ENCODE results near the gene DOCK10. TPM values are rescaled to one million over a fixed set of nuclear protein-coding genes. Genes with fewer than 3 reads are reported as not detected.

The DOCK10 gene
- total RNA-seq, 1 donor from 2014 or later, result 3.6 TPM

- no peaks in the 10 kb centered on the region for H3K36me3 Mint-ChIP-seq (ENCODE audit: insufficient read depth)
- TF ChIP-seq, protein P1, sequence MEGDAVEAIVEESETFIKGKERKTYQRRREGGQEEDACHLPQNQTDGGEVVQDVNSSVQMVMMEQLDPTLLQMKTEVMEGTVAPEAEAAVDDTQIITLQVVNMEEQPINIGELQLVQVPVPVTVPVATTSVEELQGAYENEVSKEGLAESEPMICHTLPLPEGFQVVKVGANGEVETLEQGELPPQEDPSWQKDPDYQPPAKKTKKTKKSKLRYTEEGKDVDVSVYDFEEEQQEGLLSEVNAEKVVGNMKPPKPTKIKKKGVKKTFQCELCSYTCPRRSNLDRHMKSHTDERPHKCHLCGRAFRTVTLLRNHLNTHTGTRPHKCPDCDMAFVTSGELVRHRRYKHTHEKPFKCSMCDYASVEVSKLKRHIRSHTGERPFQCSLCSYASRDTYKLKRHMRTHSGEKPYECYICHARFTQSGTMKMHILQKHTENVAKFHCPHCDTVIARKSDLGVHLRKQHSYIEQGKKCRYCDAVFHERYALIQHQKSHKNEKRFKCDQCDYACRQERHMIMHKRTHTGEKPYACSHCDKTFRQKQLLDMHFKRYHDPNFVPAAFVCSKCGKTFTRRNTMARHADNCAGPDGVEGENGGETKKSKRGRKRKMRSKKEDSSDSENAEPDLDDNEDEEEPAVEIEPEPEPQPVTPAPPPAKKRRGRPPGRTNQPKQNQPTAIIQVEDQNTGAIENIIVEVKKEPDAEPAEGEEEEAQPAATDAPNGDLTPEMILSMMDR (IDR thresholded peaks at IDR 0.05; ENCODE audit: unreplicated experiment), result no peak
- DNase-seq (ENCODE audit: low spot score, unreplicated experiment), result no peak
- H3K4me3 Mint-ChIP-seq (ENCODE audit: low read depth), result no peak overlapping the region
- no peaks in the 10 kb centered on the region for H3K9me3 Mint-ChIP-seq (ENCODE audit: low read depth)
- peaks cover 9% of the 10 kb centered on the region for H3K27me3 Mint-ChIP-seq
- peaks cover 2% of the 10 kb centered on the region for H3K4me1 Mint-ChIP-seq (ENCODE audit: low read depth)
- no peak overlapping the region for H3K27ac Mint-ChIP-seq
Observed at GRCh38 chr2:224990710-224991109, 51.6 kb downstream of the DOCK10 start.

DNA sequence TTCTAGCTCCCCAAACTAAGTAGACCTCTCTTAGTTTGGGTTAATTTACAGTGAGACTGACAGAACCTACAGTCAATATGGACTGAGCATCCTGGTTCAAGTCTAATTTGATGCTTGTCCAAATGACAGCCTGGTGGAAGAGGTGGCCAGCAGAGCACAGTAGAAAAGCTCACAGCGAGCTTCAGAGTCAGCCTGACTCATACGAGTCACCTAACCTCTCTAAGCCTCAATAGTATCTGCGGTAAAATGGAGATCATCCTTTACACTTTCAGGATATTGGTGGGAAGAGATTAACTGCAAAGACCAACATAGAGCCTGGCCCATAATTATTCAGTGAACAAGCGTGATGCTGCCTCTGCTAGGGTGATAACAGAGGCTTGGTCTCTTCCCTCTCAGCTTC is 54.5 kb downstream of the DOCK10 start:
- no peaks in the 10 kb centered on the region for H3K9me3 Mint-ChIP-seq (ENCODE audit: low read depth)
- H3K4me1 Mint-ChIP-seq (ENCODE audit: low read depth), result peaks cover 10% of the 10 kb centered on the region
- no peaks in the 10 kb centered on the region for H3K36me3 Mint-ChIP-seq (ENCODE audit: insufficient read depth)
- H3K27me3 Mint-ChIP-seq, result peaks cover 9% of the 10 kb centered on the region
- no peak overlapping the region for H3K27ac Mint-ChIP-seq
- TF ChIP-seq, protein P1 (IDR thresholded peaks at IDR 0.05; ENCODE audit: unreplicated experiment), result no peak
- DNase-seq (ENCODE audit: low spot score, unreplicated experiment), result no peak
- no peak overlapping the region for H3K4me3 Mint-ChIP-seq (ENCODE audit: low read depth)

GRCh38 chr2:224986477-224986876 is 55.8 kb downstream of the DOCK10 start:
- no peaks in the 10 kb centered on the region for H3K36me3 Mint-ChIP-seq (ENCODE audit: insufficient read depth)
- H3K4me3 Mint-ChIP-seq (ENCODE audit: low read depth), result no peak overlapping the region
- no peak for DNase-seq (ENCODE audit: low spot score, unreplicated experiment)
- peaks cover 10% of the 10 kb centered on the region for H3K4me1 Mint-ChIP-seq (ENCODE audit: low read depth)
- H3K27me3 Mint-ChIP-seq, result peaks cover 9% of the 10 kb centered on the region
- TF ChIP-seq, protein P1 (IDR thresholded peaks at IDR 0.05; ENCODE audit: unreplicated experiment), result no peak
- no peak overlapping the region for H3K27ac Mint-ChIP-seq
- no peaks in the 10 kb centered on the region for H3K9me3 Mint-ChIP-seq (ENCODE audit: low read depth)

- DNase-seq (ENCODE audit: low spot score, unreplicated experiment), result no peak
- Mint-ChIP-seq H3K36me3 (ENCODE audit: insufficient read depth) (no peaks in the 10 kb centered on the region), H3K4me1 (ENCODE audit: low read depth) (peaks cover 8% of the 10 kb centered on the region), H3K9me3 (ENCODE audit: low read depth) (no peaks in the 10 kb centered on the region), H3K27me3 (peaks cover 7% of the 10 kb centered on the region), H3K4me3 (ENCODE audit: low read depth) (no peak overlapping the region), H3K27ac (no peak overlapping the region)
- TF ChIP-seq, protein P1 (IDR thresholded peaks at IDR 0.05; ENCODE audit: unreplicated experiment), result no peak
Observed at GRCh38 chr2:224984637-224985036, 57.6 kb downstream of the DOCK10 start.

GRCh38 chr2:224983712-224984554 is 58.3 kb downstream of the DOCK10 start:
- Mint-ChIP-seq H3K27ac (no peak overlapping the region), H3K27me3 (no peaks in the 10 kb centered on the region), H3K4me3 (ENCODE audit: low read depth) (no peak overlapping the region), H3K36me3 (ENCODE audit: insufficient read depth) (no peaks in the 10 kb centered on the region), H3K9me3 (ENCODE audit: low read depth) (no peaks in the 10 kb centered on the region), H3K4me1 (ENCODE audit: low read depth) (peaks cover 8% of the 10 kb centered on the region)
- TF ChIP-seq, protein P1 (IDR thresholded peaks at IDR 0.05; ENCODE audit: unreplicated experiment), result no peak
- DNase-seq (ENCODE audit: low spot score, unreplicated experiment), result no peak
